Measurements from ENCODE around the gene NABP2.

The NABP2 gene

DNA sequence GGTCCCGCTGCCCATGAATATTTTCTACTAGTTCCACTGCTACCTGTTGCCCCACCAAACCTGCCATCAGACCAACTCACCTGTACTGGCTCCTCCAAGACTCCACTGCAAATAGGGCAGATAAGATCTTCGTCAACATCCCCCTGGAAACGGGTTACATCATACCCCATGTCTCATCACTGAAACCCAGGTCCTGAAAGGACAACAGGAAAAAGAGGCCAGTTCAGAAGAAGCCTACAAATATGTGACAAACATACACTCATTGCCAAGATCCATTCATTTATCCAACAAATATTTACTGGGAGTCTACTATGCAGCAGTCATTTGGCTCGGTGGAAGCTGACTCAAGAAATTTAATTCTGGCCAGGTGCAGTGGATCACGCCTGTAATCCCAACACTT lies 10.3 kb upstream of the NABP2 start:
- no peak for DNase-seq (ENCODE audit: low read depth)

DNA sequence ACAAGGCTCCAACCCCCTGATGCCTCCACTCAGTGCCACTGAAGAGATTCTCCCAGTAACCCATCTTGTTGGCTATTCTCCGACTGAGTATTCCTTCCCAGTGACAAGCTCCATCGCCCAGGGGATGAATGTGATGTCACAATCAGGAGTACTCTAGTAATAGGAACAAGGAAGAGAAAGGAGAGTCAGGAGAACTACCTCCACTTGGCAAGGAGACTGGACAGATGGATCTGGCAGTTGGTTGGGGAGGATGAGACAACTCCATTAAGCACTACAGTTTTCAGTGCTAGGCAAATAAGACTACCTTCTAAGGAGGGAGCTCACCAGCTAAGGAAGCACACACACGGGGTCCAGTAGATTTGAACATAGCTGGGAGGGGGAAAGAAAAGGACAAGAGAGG lies 7.7 kb upstream of the NABP2 start:
- DNase-seq (ENCODE audit: low read depth): no peak

DNA sequence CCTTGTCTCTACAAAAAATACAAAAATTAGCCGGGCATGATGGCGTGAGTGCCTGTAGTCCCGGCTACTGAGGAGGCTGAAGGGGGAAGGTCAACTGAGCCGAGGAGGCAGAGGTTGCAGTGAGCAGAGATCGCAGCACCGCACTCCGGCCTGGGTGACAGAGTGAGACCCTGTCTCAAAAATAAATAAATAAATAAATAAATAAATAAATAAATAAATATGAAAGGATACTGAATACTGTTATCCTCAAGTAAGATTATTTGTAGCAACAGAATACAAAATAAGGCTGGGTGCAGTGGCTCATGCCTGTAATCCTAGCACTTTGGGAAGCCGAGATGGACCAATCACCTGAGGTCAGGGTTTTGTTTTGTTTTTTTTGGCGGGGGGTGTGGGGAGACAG lies 4.3 kb upstream of the NABP2 start:
- no peak for DNase-seq (ENCODE audit: low read depth)

DNA sequence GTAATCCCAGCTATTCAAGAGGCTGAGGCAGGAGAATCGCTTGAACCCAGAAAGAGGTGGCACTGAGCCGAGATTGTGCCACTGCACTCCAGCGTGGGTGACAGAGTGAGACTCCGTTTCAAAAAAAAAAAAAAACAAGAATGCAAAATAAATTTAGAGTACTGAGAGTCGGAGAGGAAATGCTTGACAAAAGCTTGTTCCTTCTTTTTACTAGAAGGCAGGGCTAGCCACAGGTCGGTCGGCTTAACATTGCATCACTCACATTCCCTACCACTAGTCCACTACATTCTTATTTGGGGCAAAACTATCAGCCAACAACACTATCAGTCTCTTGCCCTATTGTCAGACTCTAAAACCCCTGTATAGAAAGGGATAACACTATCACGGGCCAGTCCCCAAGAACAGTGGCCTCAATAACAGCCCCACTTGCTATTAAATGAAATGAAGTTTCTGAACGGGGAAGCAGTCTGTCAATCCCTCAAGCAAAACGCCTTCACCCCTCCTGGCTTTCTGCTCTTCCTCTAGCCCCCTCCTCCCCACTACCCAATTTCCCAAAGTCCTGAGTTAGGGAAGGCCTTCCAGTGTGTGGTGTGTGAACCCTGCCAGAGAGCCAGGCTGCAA lies 3.4 kb upstream of the NABP2 start:
- no peak for DNase-seq (ENCODE audit: low read depth)

DNA sequence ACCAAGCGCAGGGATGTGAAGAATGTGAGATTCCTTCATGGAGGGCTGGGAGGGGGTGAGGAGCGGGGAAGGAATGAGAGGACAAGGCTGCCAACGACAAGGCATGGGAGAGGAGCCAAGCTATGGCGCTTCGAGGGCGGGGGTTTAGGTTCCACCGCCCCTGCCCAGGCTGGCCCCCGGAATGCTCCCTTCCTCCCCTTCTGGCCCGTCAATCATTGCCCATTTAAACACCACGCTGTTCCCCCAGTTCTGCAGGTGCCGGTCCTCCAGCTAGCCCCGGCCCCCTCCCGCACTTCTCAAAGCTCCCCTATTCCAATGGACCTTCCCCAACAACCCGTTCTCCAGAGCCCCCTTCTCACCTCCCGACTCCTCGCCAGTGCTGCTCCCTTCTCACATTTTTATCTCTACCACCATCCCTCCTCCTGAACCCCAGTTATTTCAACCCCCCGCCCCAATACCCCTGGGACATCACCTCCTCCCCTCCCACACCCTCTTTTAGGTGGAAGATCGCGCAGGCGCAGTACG lies 2.8 kb upstream of the NABP2 start:
- DNase-seq (ENCODE audit: low read depth): peak; percentile 26

DNA sequence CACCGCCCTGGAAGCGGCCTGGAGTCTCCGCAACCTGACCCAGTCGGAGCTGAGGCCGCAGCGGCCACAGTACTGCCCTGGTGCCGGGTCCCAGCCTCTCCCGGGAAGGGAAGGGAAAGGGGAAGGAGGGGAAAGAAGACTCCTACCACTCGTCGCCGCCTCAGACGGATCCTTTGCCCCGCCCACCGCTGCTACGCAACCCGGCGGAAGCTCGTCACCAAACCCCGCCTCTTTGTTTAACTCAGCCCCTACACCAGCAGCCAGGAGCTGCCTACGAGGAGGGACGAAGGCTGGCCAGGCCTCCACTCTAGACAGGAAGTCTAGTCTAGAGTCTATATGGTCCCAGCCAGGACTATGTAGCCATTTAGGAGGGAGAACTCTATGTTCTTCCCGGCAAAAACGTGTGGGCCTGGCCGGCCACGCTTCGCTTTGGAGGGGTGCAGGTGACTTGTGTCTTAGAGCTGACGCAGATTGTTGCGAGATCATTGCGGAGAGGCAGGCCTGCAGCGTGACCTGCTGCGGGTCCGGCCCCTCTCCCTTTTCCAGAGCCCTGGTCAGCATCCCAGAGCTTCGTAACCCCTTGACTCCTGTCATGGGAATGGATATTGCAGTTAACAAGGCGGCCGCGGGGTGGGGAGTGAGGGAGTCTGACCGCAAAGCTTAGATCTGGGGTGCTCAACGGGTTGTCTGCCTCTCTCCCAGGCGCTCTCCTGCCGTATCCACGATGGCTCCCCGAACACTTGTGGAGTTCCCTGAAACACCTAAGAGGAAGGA lies 2.2 kb upstream of the NABP2 start, which contains the start of gene RNF41:
Gene RNF41, minus strand, starts transcription at position 166 of the 774 bp plus-strand sequence. CDS start 7,875 bp downstream, outside the sequence.
- peak; percentile 92 for DNase-seq (ENCODE audit: low read depth)

DNA sequence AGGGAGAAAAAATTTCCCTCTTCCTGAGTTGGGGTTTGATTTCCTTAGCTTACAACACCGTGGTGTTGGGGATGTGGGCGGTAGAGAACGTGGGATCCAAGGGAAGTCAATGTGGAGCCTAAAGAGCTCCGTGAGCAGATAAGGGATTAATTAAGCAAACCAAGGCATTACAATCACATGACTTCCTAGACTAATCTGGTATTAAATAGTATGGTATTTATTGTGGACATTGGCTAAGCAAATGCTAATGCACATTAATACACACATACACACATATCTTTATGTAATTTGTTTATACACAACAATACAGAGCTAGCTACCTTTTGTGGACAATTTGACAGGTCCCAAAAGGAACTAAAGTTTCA lies 1.6 kb upstream of the NABP2 start:
- DNase-seq (ENCODE audit: low read depth): no peak

DNA sequence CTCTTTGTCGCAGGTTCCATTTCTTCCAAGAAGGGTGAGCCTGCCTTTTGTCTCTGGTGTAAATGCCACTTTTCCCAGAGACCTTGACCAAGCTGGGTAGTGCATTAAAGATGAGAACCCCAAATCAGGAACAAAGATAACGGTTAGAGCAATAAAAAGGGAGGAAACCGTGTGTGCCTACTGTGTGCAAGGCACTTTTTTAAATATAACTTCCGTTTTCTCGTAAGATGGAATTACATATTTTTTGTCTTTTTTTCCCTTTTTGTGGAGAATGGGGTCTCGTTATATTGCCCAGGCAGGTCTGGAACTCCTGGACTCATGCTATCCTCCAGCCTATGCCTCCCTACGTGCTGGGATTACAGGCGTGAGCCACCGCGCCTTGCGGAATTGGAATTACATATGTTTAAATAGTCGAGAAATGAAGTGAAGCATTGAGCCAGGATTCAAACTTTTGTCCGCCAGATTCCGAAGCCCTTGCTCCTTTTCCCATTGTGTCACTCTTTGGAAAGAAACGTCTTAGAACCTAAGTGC lies 506 bp upstream of the NABP2 start:
- no peak for DNase-seq (ENCODE audit: low read depth)

DNA sequence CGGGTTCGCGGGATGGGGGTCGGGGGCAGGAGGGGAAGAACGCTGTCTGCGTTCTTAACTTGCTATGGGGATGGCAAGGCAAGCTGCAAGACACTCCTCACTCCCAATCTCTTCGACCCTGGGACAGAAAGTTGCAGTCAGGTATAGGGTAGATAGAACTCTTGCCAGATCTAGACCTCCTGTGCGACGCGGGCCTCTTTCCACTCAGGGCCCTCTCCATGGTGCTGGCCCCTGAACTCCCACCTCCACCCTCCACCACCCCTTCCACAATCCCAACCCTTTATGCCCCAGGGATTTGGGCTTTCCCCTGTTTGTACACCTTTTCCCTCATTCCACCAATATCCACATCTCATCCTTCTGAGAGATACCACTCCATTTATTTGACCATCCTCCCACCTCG lies 812 bp downstream of the NABP2 start:
- no peak for DNase-seq (ENCODE audit: low read depth)

DNA sequence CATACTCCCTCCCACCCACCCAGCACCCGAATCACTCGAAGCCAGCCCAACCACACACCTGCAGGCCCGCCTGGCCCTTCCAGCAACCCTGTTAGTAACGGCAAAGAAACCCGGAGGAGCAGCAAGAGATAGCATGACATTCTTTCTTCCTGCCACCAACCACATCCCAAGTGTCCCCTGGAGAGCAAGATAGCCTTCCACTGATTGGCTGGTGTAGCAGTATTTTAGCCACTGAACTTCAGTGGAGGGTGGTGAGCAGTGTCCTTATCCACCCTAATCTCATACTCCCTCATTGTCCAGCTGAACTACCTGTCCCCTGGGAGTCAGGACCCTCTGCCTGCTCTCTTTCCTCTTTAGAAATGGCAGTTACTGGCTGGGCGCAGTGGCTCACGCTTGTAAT lies 4.9 kb downstream of the NABP2 start:
- DNase-seq (ENCODE audit: low read depth): no peak

DNA sequence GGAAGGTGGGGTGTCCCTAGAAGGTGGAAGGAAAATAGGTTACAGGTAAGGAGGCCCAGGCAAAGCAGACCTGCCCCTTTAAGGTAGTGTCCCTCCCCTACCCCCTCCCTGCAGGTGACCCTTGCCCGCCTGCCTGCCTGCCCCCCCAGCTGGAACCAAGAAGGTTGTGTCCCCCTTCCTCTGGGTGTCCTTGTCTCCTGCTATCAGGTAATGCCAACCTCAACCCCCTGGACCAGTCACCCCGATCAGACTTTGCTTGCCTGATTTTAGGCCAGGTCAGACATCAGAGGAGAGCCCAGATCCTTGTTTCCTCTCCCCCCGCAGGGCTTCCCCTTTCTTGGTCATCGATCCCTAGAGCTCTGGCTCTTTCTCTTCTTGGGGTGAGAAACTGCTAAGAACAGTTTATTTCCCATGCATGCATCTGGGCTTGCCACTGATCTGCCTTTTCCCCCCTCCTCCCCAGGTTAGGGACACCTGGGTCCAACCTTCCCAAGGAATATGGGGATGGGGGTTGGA lies 5.8 kb downstream of the NABP2 start, which contains the start of gene SLC39A5:
Gene SLC39A5, plus strand, starts transcription at position 136 of the 516 bp plus-strand sequence. CDS start 1,224 bp downstream, outside the sequence.
- no peak for DNase-seq (ENCODE audit: low read depth)

DNA sequence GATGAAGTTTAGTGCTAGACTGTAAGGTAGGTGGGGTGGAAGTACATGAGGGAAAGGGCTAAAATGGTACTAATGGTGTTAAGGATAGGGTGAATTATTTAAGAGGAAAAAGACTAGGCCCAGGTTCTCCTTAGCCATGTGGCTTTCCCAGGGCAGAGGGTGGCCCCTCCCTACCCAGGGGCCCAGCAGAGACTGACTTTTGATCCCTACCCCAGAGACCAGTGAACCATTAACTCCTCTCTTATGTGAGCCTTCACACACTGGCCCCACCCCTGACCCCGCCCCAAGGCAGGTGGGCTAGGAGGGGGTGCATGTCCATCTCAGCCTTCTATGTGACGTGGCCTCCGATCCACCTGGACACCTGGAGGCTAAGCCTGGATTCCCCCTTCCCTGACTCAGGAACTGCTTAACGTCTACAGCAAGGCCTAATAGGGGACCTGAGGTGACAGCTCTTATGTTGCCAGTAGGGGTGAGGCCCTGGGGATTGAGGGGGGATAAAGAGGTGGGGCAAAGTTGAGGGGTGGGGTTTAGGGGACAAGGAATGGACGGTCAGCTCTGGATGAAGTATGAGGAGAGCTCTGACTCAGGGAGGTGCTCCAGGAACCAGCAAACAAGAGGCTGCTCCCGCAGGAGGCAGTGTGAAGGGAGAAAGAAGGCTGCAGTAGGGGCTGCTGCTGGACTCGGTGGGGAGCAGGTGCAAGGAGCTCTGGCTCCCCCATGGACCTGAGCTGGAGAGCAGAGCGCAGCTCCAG lies 6.5 kb downstream of the NABP2 start:
- DNase-seq (ENCODE audit: low read depth): no peak

DNA sequence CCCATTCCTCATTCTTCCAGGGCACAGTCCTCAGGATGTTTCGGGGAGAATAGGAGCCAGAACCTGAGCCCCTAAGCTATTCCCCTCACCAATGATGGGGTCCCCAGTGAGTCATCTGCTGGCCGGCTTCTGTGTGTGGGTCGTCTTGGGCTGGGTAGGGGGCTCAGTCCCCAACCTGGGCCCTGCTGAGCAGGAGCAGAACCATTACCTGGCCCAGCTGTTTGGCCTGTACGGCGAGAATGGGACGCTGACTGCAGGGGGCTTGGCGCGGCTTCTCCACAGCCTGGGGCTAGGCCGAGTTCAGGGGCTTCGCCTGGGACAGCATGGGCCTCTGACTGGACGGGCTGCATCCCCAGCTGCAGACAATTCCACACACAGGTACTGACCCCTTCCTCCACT lies 7.0 kb downstream of the NABP2 start:
- no peak for DNase-seq (ENCODE audit: low read depth)

DNA sequence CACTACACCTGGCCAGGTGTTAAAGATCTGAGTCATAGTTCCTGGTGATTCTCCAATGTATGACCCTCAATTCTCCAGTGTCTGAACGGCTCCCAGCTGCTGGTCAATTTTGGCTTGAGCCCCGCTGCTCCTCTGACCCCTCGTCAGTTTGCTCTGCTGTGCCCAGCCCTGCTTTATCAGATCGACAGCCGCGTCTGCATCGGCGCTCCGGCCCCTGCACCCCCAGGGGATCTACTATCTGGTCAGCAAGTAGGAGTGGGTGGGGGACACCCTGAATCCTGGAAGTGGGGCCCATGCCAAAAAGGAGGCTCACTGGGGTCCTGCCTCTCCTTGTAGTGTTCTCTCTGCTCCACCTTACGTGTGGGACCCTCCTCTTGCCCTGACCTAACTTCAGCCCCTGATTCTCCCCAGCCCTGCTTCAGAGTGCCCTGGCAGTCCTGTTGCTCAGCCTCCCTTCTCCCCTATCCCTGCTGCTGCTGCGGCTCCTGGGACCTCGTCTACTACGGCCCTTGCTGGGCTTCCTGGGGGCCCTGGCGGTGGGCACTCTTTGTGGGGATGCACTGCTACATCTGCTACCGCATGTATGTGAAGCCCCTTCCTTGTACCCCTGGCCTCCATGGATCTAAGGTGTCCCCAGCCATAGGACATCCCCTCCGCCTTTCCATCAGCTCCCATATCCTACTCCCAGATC lies 10.7 kb downstream of the NABP2 start:
- no peak for DNase-seq (ENCODE audit: low read depth)

DNA sequence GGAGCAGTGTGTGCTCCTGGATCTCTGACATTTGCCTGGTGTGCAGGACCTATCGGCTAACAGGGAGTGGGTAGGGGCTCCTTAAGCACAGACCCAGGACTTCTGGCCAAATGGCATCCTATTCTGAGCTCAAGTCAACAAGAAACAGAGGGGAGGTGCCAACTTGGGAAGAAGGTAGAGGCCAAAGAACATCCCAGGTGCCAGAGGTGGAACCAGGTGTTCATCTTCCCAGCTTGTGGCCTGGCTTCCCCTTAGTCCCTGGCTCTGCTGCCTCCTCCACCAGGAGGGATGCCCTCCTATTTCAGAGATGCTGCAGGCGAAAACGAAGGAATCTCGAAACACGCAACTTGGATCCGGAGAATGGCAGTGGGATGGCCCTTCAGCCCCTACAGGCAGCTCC lies 11.9 kb downstream of the NABP2 start:
- no peak for DNase-seq (ENCODE audit: low read depth)

DNA sequence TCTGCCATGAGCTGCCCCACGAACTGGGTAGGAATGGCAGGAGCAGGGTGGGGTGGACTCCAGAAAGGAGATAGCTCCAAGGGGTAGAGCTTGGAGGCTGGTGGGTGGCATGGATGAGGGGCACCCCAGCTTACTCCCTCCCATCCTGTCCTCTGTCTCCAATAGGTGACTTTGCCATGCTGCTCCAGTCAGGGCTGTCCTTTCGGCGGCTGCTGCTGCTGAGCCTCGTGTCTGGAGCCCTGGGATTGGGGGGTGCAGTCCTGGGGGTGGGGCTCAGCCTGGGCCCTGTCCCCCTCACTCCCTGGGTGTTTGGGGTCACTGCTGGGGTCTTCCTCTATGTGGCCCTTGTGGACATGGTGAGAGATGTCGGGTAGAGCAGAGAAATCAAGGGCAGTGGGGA lies 12.8 kb downstream of the NABP2 start:
- no peak for DNase-seq (ENCODE audit: low read depth)

DNA sequence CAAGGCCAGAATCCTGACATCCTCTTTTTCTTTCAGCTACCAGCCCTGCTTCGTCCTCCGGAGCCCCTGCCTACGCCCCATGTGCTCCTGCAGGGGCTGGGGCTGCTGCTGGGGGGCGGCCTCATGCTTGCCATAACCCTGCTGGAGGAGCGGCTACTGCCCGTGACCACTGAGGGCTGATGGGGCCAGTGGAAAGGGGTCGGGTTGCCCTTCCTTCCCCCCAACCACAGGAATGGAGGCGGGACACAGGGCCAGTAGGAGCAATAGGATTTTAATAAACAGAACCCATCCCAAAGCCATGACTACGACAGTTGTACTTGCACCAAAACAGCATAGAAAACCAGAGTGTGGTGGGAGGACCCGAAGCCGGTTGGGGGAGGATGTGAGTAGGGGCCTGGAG lies 13.4 kb downstream of the NABP2 start:
- no peak for DNase-seq (ENCODE audit: low read depth)

DNA sequence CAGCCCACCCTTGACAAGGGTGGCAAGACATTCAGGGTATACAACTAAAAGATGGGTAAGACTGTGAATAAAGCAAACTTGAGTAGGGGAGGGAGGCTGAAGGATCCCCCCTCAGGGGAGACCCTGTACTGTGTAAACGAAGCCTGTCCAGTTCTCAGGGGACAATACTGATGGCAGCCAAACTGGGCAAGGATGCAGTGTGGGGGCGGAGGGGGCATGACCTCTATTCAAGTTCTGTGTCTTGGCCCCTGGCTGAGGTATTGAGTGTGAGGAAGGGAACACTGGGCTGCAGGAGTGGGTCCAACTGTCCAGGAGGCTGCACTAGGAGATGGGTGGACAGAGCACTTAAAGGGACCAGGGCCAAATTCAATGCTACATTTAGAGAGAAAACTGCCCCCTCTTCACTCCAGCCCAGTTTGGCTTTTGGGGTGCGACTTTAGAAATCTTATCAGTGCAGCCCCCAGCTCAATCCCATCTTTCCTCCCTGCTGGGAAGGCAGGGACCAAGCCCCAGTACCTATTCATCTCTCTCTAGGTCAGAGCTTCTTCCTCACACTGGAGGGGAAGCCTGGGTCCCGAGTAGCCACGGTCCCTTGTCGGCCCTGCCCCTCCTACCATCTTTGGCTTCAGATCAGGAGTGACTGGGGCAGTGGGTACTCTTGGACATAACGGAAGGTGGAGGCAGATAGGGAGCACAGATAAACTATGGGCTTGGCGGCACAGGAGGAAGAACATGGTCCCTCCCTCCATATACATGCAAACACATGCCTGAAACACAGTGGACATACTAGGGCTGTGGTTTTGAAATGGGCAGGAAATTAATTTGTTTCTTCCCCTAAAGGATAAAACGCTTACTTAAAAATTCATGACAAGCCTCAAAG lies 17.5 kb downstream of the NABP2 start:
- no peak for DNase-seq (ENCODE audit: low read depth)

DNA sequence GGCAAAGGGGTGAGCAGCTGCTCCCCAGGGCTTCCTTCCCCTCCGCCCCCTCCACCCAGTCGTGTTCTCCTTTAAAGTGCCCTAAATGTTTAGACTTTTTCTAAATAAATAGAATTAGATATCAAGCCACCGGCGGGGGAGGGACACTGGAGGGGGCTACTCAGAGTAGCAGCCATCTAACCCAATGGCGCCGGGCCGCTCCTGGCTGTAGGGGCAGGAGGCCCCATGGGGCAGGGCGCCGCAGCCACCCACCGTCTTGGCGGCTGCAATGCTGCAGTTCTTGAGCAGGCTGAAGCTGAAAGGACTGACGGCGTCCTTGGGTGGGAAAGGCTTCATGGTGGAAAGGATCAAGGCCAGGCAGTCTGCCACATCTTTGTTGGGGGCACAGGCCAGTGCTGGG lies 18.8 kb downstream of the NABP2 start:
- no peak for DNase-seq (ENCODE audit: low read depth)

DNA sequence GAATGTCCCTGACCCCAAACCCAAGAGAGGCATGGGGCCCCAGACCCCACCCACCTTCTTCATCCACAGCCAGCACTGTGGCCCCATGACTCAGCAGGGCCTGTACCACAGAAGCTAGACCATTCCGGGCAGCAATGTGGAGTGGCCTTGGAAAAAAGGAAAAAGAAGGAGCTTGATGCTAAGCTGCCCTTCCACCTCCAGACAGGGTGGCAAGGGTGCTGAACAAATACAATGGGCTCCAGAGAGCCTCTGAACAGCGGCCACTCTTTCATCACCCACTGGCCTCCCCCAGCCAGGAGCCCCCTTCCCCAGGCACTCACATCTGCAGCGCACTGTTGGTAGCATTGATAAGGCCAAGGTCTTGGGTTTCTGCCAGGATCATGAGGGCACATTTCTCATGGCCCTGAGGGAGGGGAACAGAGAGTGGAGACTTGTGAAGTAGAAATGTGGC lies 19.6 kb downstream of the NABP2 start:
- no peak for DNase-seq (ENCODE audit: low read depth)

DNA sequence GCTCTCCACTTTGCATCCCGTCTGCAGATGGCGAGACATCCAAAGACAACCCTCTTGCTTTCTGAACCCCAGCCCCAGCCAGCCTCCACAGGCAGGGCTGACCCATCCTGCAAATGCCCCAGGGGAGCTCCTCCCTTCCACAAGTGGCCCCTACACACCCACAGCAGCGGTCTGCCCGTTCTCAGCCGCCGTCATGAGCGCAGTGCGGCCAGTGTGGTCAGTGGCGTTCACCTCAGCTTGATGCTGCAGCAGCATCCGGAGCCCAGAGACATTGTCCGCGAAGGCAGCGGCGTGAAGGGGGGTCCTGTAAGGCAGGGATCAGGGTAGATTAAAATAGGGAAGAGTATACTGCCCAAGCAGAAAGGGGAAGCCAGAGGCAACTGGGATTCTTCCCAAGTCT lies 20.4 kb downstream of the NABP2 start:
- DNase-seq (ENCODE audit: low read depth): no peak
